ENCODE measurements around the gene INTS1.

DNA sequence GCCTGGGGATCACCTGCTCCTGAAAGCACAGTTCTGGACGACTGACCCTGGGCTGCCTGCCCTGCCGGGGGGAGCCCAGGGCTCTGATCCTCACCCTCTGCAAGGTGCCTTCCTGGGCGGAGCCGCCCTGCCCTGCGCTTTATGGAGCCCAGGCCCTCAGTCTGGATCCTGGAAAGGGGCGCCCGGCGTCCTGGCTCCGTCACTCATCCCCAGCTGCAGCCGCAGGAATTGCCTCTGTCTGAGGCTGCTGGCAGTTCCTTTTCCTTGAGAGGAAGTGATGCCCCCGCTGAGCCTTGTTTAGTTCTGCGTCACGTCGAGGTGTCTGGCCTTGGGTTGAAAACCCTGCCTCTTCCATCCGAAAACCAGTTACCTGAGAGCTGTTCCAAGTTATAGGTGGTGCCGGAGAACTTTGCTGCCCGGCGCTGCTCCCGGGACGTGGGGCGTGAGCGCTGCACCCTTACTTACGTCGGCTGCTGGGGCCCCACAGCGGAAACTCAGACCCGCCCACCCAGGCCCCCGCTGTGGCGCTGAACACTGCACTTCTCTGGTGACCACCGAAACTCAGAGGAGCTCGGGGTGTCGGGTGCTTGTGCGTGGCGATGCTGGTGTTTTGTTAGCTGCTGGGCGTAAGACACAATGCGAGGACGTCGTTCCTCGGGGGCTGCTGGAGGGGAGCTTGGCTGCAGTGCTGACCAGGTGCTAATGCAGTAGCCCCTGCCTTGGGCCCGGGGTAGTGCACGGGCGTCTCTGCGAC is 31.7 kb upstream of the INTS1 start:
- no peak for TF ChIP-seq POLR2A (IDR thresholded peaks at IDR 0.05)
- TF ChIP-seq, protein P1, sequence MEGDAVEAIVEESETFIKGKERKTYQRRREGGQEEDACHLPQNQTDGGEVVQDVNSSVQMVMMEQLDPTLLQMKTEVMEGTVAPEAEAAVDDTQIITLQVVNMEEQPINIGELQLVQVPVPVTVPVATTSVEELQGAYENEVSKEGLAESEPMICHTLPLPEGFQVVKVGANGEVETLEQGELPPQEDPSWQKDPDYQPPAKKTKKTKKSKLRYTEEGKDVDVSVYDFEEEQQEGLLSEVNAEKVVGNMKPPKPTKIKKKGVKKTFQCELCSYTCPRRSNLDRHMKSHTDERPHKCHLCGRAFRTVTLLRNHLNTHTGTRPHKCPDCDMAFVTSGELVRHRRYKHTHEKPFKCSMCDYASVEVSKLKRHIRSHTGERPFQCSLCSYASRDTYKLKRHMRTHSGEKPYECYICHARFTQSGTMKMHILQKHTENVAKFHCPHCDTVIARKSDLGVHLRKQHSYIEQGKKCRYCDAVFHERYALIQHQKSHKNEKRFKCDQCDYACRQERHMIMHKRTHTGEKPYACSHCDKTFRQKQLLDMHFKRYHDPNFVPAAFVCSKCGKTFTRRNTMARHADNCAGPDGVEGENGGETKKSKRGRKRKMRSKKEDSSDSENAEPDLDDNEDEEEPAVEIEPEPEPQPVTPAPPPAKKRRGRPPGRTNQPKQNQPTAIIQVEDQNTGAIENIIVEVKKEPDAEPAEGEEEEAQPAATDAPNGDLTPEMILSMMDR (IDR thresholded peaks at IDR 0.05), result no peak
